ENCODE measurements around the gene CTNND2.

DNA sequence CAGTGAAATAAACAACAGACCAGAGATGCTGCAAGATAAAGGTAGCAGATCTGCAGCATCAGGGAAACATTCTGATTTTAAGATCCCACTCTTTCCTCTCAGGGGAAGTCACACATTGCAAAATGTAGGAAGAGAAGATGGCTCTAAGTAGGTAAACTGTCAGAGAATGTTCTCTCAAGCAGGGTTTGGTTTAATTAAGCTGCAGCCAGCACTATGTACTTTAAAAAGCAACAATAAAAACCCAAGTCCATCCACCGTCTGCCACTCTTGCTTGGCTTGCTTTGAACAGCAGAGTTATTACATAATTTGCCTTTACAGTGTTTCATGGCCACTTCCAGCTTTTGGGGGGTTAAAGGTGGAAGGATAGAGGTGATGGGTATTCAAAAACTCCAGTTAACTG is 800.0 kb downstream of the CTNND2 start:
- no peak for TF ChIP-seq CTCF (IDR thresholded peaks at IDR 0.05)
- no peak for TF ChIP-seq EZH2phosphoT487 (IDR thresholded peaks at IDR 0.05)
- TF ChIP-seq EZH2 (IDR thresholded peaks at IDR 0.05), result no peak
